ENCODE data around the gene MYL4. TPM values are rescaled to one million over a fixed set of nuclear protein-coding genes. Genes with fewer than 3 reads are reported as not detected.

The MYL4 gene
- total RNA-seq, 4 donors from 2014 or later: 4.8 TPM; not detected in 3

DNA sequence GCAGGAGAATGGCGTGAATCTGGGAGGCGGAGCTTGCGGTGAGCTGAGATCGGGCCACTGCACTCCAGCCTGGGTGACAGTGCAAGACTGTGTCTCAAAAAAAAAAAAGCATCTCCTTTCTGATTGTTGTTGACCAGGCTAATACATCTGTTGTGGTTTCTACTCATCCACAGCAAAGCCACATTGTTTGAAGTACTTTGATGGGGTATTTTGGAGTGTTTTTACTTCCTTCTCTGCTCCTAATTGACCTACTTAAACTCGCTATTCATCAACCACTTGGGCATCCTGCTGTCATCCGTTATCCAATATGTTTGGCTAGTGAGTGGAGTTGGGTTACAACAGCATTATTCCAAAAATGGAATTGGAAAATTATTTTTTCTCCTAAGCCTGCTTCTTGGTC is 16.6 kb upstream of the MYL4 start:
- no peak for TF ChIP-seq POLR2A (IDR thresholded peaks at IDR 0.05)
- TF ChIP-seq POLR2AphosphoS5 (IDR thresholded peaks at IDR 0.05): no peak
- no peak for TF ChIP-seq EP300 (IDR thresholded peaks at IDR 0.05)
- TF ChIP-seq, protein P1, sequence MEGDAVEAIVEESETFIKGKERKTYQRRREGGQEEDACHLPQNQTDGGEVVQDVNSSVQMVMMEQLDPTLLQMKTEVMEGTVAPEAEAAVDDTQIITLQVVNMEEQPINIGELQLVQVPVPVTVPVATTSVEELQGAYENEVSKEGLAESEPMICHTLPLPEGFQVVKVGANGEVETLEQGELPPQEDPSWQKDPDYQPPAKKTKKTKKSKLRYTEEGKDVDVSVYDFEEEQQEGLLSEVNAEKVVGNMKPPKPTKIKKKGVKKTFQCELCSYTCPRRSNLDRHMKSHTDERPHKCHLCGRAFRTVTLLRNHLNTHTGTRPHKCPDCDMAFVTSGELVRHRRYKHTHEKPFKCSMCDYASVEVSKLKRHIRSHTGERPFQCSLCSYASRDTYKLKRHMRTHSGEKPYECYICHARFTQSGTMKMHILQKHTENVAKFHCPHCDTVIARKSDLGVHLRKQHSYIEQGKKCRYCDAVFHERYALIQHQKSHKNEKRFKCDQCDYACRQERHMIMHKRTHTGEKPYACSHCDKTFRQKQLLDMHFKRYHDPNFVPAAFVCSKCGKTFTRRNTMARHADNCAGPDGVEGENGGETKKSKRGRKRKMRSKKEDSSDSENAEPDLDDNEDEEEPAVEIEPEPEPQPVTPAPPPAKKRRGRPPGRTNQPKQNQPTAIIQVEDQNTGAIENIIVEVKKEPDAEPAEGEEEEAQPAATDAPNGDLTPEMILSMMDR (IDR thresholded peaks at IDR 0.05): no peak
- Histone ChIP-seq H3K36me3 (no peaks in the 10 kb centered on the region), H3K27ac (no peak overlapping the region), H3K4me3 (no peak overlapping the region), H3K4me1 (peaks cover 0 to 12% (median under 1%) of the 10 kb centered on the region in 3 donors), H3K27me3 (no peaks in the 10 kb centered on the region), H3K9me3 (no peaks in the 10 kb centered on the region)
- no peak for ATAC-seq
- WGBS, 2 donors (ENCODE audit: low coverage in 1 of 2): 67 to 77% methylated on average over 5 to 6 of the region's 6 CpGs

DNA sequence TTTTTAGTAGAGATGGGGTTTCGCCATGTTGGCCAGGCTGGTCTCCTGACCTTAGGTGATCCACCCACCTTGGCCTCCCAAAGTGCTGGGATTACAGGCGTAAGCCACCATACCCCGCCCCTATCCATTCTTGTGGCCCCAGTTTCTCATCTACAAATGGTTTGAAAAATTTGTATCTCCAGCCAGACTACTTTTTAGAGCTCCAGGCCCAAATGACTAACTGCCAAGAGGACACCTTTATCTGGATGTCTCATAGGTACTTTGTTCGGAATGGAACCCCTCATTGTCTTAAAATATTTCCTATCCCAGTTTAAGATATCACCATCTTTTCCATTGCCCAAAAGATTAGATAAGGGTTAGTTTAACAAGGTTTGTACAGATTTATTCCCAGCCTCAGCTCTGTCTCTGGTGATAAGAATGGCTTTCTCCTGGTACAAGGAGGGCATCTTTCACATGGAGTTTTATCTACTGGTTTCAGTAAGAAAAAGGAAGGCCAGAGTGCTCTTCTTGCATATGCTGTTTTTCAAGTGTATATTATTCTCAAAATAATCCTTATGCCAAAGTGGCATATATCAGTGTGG is 15.1 kb upstream of the MYL4 start:
- H3K27me3 ChIP-seq: no peaks in the 10 kb centered on the region
- no peaks in the 10 kb centered on the region for H3K9me3 ChIP-seq
- 88 to 96% methylated on average over 1 to 4 of the region's 4 CpGs for WGBS, 2 donors (ENCODE audit: low coverage in 1 of 2)
- H3K27ac ChIP-seq: no peak overlapping the region
- no peak overlapping the region for H3K4me3 ChIP-seq
- H3K36me3 ChIP-seq: no peaks in the 10 kb centered on the region
- no peak for TF ChIP-seq POLR2AphosphoS5 (IDR thresholded peaks at IDR 0.05)
- TF ChIP-seq EP300 (IDR thresholded peaks at IDR 0.05): no peak
- TF ChIP-seq POLR2A (IDR thresholded peaks at IDR 0.05): no peak
- TF ChIP-seq, protein P1 (IDR thresholded peaks at IDR 0.05): no peak
- no peak for ATAC-seq
- H3K4me1 ChIP-seq: peaks cover 0 to 6% (median 0%) of the 10 kb centered on the region in 3 donors

DNA sequence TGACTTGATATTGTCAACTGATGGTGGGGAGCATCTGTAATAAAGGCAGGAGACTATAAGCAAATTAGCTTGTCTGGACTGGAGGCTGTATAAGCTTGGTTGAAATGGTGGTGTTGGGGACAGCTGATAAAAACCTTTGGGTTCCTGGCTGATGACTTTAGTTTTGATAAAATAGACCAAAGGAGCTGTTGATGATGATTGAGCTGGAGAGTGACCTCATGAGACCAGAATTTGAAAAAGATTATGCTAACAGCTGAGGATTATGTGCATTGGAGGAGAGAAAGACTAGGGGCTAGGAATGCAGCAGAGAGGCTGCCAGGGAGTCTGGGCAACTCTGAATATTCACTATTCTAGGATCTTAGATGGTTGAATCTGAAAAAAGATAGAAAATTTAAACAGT is 11.3 kb upstream of the MYL4 start:
- ATAC-seq: no peak
- TF ChIP-seq POLR2A (IDR thresholded peaks at IDR 0.05) (no peak), EP300 (IDR thresholded peaks at IDR 0.05) (no peak), POLR2AphosphoS5 (IDR thresholded peaks at IDR 0.05) (no peak)
- TF ChIP-seq, protein P1 (IDR thresholded peaks at IDR 0.05): no peak
- Histone ChIP-seq H3K36me3 (no peaks in the 10 kb centered on the region), H3K27ac (no peak overlapping the region), H3K4me3 (no peak overlapping the region), H3K27me3 (no peaks in the 10 kb centered on the region), H3K4me1 (no peaks in the 10 kb centered on the region), H3K9me3 (no peaks in the 10 kb centered on the region)

DNA sequence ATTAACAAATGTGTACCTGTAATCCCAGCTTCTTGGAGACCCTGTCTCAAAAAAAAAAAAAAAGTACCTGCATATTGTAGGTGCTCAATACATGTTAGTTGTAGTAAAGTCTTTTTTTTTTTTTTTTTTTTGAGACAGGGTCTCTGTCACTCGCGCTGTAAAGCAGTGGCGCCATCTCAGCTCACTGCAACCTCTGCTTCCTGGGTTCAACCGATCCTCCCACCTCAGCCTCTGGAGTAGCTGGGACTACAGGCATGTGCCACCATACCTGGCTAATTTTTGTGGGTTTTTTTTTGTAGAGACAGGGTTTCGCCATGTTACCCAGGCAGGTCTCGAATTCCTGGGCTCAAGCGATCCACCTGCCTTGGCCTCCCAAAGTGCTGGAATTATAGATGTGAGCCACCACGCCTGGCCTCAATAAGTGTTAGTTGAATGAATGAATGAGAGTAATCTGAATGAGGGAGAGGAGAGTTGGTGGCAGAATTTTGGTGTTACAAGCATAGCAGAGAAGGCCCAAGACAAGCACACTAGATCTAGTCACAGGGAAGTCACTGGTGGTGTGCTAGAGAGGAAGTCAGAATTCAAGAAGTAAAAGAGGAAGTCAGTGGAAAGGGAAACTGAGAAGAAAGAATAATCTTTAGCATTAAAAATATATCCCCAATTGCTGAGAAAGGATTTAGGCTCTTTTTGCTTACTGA is 9.4 kb upstream of the MYL4 start:
- no peak overlapping the region for H3K4me3 ChIP-seq
- no peaks in the 10 kb centered on the region for H3K27me3 ChIP-seq
- TF ChIP-seq, protein P1 (IDR thresholded peaks at IDR 0.05): no peak
- no peak for TF ChIP-seq EP300 (IDR thresholded peaks at IDR 0.05)
- no peak for TF ChIP-seq POLR2A (IDR thresholded peaks at IDR 0.05)
- TF ChIP-seq POLR2AphosphoS5 (IDR thresholded peaks at IDR 0.05): no peak
- no peak overlapping the region for H3K27ac ChIP-seq
- no peak for ATAC-seq
- H3K9me3 ChIP-seq: no peaks in the 10 kb centered on the region
- H3K4me1 ChIP-seq: peaks cover 0 to 12% (median 6%) of the 10 kb centered on the region in 3 donors
- 94% methylated on average over 4 of the region's 8 CpGs; no CpG with 5 or more reads in 1 of the 2 donors for WGBS, 2 donors (ENCODE audit: low coverage in 1 of 2)
- no peaks in the 10 kb centered on the region for H3K36me3 ChIP-seq

DNA sequence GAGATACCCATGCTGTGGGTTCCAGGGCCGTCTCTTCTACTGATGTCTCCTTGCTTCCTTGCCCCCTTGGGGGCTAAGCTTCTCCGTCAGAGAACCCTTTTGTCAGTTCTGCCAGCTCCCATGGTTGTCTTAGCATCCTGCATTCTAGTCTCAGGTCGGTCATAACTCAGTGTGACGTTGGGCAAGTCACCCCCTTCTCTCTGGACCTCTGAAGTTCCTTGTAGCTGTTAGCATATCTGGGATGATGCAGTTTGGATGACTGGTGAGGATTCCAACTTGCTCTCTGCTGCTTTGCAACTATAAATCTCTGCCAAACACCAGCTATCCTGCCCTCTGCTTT is 8.9 kb upstream of the MYL4 start:
- no peaks in the 10 kb centered on the region for H3K27me3 ChIP-seq
- H3K4me1 ChIP-seq: peaks cover 0 to 18% (median 11%) of the 10 kb centered on the region in 3 donors
- H3K36me3 ChIP-seq: no peaks in the 10 kb centered on the region
- 75 to 92% methylated on average over 2 to 4 of the region's 4 CpGs for WGBS, 2 donors (ENCODE audit: low coverage in 1 of 2)
- TF ChIP-seq POLR2AphosphoS5 (IDR thresholded peaks at IDR 0.05) (no peak), EP300 (IDR thresholded peaks at IDR 0.05) (no peak), POLR2A (IDR thresholded peaks at IDR 0.05) (no peak)
- TF ChIP-seq, protein P1 (IDR thresholded peaks at IDR 0.05): no peak
- H3K4me3 ChIP-seq: no peak overlapping the region
- no peak overlapping the region for H3K27ac ChIP-seq
- H3K9me3 ChIP-seq: no peaks in the 10 kb centered on the region
- ATAC-seq: no peak

Data from gastroesophageal sphincter (tissue), 4 donors.